ENCODE measurements around the gene ASPHD2.

GRCh38 chr22:26437694-26438392, 8.8 kb downstream of the ASPHD2 start:
- no peak for TF ChIP-seq CTCF (IDR thresholded peaks at IDR 0.05; ENCODE audit: borderline replicate concordance, extremely low read depth, low read length, poor library complexity, severe bottlenecking)
- no peak for TF ChIP-seq EZH2 (IDR thresholded peaks at IDR 0.05; ENCODE audit: borderline replicate concordance, low read depth, low read length, severe bottlenecking)
